Testis (tissue), 3 donors: ENCODE results near the gene PDE6A. TPM values are rescaled to one million over a fixed set of nuclear protein-coding genes. Genes with fewer than 3 reads are reported as not detected.
"Not testable (repeated sequence)": the region's sequence is repeated elsewhere in the genome, so short reads cannot be mapped to it uniquely, and the experiment has no call there.

Experiments
- DNase-seq: peaks from one replicate; pipeline ENCODE4 v3.0.0-alpha.2; 2019
- H3K27ac ChIP-seq, 2 donors: fragments of 200-600 bp; sonication (generic); one replicate each; pipeline ENCODE4 v1.5.1; 2019
- H3K27me3 ChIP-seq: fragments of 200-600 bp; sonication (generic); one replicate; pipeline ENCODE4 v1.5.1; 2019
- H3K36me3 ChIP-seq: fragments of 200-600 bp; sonication (generic); one replicate; pipeline ENCODE4 v1.5.1; 2017; ENCODE audit warnings: low read depth; ENCODE audit errors: missing control alignments
- H3K4me1 ChIP-seq: fragments of 200-600 bp; sonication (generic); one replicate; pipeline ENCODE4 v1.5.1; 2019
- H3K4me3 ChIP-seq, 2 donors: fragments of 200-600 bp; sonication (generic); one replicate each; pipeline ENCODE4 v1.5.1; 2017 to 2019
- H3K9me3 ChIP-seq: fragments of 200-600 bp; sonication (generic); one replicate; pipeline ENCODE4 v1.5.1; 2017
- POLR2A ChIP-seq: fragments of 450-650 bp; IDR thresholded peaks from one replicate; pipeline ENCODE4 v1.6.1; 2017; ENCODE audit warnings: antibody characterized with exemption, mild to moderate bottlenecking, moderate library complexity
- WGBS, 2 donors: methylation state at CpG; one replicate each; pipeline ENCODE4 v1.1.5; 2018; 5-methylcytosine and 5-hydroxymethylcytosine counted together
- intact Hi-C: fragments of 100-400 bp; cut with DNase I; formaldehyde crosslinking; loops from one replicate; pipeline ENCODE4 v1.15.1; 2023; ENCODE audit warnings: low total_unique reads
- polyA plus RNA-seq: library from polyadenylated mRNA; stranded (reverse); fragments of 350-450 nt; fragmentation: Illumina TruSeq; extraction: RNeasy Lipid Tissue Mini Kit (QIAGEN cat#74804); gene quantifications from one replicate; pipeline ENCODE4 v1.2.3, GENCODE V29; 2014; ENCODE audit warnings: low read depth, low replicate concordance; ENCODE audit not compliant: insufficient read depth
- total RNA-seq, 2 donors: library from RNA; depleted of rRNA; stranded (reverse); fragments of >200 nt; gene quantifications; one replicate each; pipeline ENCODE4 v1.2.3, GENCODE V29; 2016
- TF ChIP-seq, protein P1 (sequence below), 3 experiments: fragments of 450-650 bp in 2 of 3; fragments of 200-600 bp in 1 of 3; sonication (generic) in 1 of 3; IDR thresholded peaks; one replicate each; pipeline ENCODE4 v1.5.1; 2016 to 2019; ENCODE audit warnings: antibody characterized with exemption in 3 of 3, mild to moderate bottlenecking in 2 of 3, moderate library complexity in 1 of 3

PDE6A gene
- total and polyA plus RNA-seq, 3 donors from 2014 or later: 2.9 to 4.6 (median 3.2) TPM

DNA sequence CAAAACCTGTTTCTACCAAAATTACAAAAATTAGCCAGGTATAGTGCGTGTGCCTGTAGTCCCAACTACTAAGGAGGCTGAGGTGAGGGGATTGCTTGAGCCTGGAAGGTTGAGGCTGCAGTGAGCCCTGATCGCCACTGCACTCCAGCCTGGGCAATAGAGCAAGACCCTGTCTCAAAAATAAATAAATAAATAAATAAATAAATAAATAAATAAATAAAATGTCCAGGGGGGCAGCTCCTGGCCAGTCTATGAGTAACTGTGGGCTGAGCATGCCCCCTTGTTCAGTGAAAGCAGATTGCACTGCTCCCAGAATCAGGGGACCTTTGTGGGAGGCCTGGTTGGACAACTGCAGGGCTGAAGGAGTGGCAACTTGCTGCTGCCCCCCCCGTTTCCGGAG, 62.7 kb downstream of the PDE6A start:
- 93% methylated on average over 4 of the region's 4 CpGs for WGBS, 2 donors
- Histone ChIP-seq H3K4me3 (no peak overlapping the region), H3K27ac (no peak overlapping the region), H3K4me1 (no peaks in the 10 kb centered on the region), H3K27me3 (no peaks in the 10 kb centered on the region), H3K36me3 (no peaks in the 10 kb centered on the region), H3K9me3 (no peaks in the 10 kb centered on the region)
- TF ChIP-seq, protein P1, sequence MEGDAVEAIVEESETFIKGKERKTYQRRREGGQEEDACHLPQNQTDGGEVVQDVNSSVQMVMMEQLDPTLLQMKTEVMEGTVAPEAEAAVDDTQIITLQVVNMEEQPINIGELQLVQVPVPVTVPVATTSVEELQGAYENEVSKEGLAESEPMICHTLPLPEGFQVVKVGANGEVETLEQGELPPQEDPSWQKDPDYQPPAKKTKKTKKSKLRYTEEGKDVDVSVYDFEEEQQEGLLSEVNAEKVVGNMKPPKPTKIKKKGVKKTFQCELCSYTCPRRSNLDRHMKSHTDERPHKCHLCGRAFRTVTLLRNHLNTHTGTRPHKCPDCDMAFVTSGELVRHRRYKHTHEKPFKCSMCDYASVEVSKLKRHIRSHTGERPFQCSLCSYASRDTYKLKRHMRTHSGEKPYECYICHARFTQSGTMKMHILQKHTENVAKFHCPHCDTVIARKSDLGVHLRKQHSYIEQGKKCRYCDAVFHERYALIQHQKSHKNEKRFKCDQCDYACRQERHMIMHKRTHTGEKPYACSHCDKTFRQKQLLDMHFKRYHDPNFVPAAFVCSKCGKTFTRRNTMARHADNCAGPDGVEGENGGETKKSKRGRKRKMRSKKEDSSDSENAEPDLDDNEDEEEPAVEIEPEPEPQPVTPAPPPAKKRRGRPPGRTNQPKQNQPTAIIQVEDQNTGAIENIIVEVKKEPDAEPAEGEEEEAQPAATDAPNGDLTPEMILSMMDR (IDR thresholded peaks at IDR 0.05): no peak
- no peak for TF ChIP-seq POLR2A
- intact Hi-C loops: no loop called here
- no peak for DNase-seq

DNA sequence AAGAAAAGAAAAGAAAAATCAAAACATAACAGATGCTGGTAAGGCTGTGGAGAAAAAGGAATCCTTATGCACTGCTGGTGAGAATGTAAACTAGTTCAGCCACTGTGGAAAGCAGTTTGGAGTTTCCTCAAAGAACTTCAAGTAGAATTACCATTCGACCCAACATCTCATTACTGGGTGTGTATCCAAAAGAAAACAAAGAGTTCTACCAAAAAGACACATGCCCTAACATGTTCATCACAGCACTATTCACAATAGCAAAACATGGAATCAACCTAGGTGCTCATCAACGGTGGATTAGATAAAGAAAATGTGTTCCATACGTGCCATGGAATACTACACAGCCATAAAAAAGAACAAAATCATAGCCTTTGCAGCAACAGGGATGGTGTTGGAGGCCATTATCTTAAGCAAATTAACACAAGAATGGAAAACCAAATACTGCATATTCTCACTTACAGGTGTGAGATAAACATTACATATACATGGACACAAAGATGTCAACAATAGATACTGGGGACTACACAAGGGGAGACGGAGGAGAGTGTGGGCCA, 63.4 kb downstream of the PDE6A start:
- Histone ChIP-seq H3K4me1 (no peaks in the 10 kb centered on the region), H3K36me3 (no peaks in the 10 kb centered on the region), H3K9me3 (no peaks in the 10 kb centered on the region), H3K27me3 (no peaks in the 10 kb centered on the region), H3K4me3 (no peak overlapping the region), H3K27ac (no peak overlapping the region)
- intact Hi-C loops: no loop called here
- no peak for DNase-seq
- 76 to 86% methylated on average over 4 of the region's 4 CpGs for WGBS, 2 donors
- TF ChIP-seq, protein P1 (IDR thresholded peaks at IDR 0.05): no peak
- no peak for TF ChIP-seq POLR2A

DNA sequence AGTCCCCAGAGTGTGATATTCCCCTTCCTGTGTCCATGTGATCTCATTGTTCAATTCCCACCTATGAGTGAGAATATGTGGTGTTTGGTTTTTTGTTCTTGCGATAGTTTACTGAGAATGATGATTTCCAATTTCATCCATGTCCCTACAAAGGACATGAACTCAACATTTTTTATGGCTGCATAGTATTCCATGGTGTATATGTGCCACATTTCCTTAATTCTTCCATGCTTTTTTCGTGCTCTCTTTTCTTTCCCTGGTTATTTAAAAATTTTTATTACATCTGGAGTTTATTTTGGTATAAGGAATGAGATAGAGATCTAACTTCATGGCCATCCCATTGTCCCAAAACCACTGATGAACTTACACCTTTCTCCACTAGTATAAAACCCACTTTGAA, 65.0 kb downstream of the PDE6A start:
- H3K4me3 ChIP-seq, H3K36me3 ChIP-seq, H3K4me1 ChIP-seq, H3K27me3 ChIP-seq, intact Hi-C loops, DNase-seq, H3K9me3 ChIP-seq, H3K27ac ChIP-seq: not testable (repeated sequence)
- WGBS, 2 donors: 89 to 97% methylated on average over 2 of the region's 2 CpGs

DNA sequence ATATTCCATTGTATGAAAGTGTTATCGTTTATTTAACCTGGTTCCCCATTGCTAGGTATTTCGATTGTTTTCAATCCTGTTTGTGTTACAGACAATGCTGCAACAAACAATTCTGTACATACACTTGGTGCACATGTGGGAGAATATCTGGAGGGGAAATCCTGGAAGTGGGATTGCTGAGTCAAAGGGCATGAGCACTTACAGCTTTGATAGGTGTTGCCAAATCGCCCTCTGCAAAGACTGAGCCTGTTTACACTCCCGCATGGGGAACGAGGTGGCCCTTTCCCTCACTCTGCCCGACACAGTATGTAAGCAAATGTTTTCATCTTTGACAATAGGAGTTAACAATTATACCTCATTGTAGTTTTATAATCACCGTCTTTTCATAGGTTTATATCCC, 66.2 kb downstream of the PDE6A start:
- DNase-seq: no peak
- no peaks in the 10 kb centered on the region for H3K27me3 ChIP-seq
- no peaks in the 10 kb centered on the region for H3K36me3 ChIP-seq
- no peaks in the 10 kb centered on the region for H3K4me1 ChIP-seq
- no peak overlapping the region for H3K4me3 ChIP-seq
- 52 to 58% methylated on average over 7 of the region's 7 CpGs for WGBS, 2 donors
- no peak for TF ChIP-seq POLR2A
- TF ChIP-seq, protein P1 (IDR thresholded peaks at IDR 0.05): no peak
- intact Hi-C loops: no loop called here
- no peaks in the 10 kb centered on the region for H3K9me3 ChIP-seq
- no peak overlapping the region for H3K27ac ChIP-seq

DNA sequence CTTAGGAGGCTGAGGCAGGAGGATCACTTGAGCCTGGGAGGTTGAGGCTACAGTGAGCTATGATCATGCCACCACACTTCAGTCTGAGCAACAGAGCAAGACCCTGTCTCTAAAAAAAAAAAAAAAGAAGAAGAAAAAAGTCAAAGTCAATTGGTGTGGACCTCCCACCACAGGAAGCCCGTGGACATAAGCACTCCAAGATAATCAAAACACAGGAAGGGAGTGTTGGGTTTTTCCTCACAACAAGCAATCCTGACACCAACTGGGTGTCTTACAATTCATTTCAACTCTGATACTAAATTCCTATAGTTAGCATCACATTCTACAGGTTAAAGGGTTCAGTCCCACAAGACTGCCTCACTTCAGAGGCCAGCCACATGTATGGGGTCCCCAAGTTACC, 70.7 kb downstream of the PDE6A start:
- Histone ChIP-seq H3K27ac (no peak overlapping the region), H3K27me3 (no peaks in the 10 kb centered on the region), H3K4me3 (no peak overlapping the region), H3K9me3 (no peaks in the 10 kb centered on the region), H3K36me3 (no peaks in the 10 kb centered on the region), H3K4me1 (peaks cover 12% of the 10 kb centered on the region)
- intact Hi-C loops: no loop called here
- WGBS, 2 donors: 59 to 86% methylated on average over 1 of the region's 1 CpG
- TF ChIP-seq, protein P1 (IDR thresholded peaks at IDR 0.05): no peak
- no peak for TF ChIP-seq POLR2A
- no peak for DNase-seq
